Hepatocyte (in vitro differentiated cells): ENCODE data around the gene NKD1.

Experiments used
- EZH2 ChIP-seq: fragments of 200-600 bp; sonication (generic); IDR thresholded peaks from 2 replicates; pipeline ENCODE4 v1.6.1; 2016; ENCODE audit warnings: antibody characterized with exemption, mild to moderate bottlenecking, borderline replicate concordance
- TF ChIP-seq, protein P1 (sequence below): fragments of 200-600 bp; sonication (generic); IDR thresholded peaks from 2 replicates; pipeline ENCODE4 v1.5.1; 2016; ENCODE audit warnings: antibody characterized with exemption, mild to moderate bottlenecking; ENCODE audit not compliant: poor library complexity

DNA sequence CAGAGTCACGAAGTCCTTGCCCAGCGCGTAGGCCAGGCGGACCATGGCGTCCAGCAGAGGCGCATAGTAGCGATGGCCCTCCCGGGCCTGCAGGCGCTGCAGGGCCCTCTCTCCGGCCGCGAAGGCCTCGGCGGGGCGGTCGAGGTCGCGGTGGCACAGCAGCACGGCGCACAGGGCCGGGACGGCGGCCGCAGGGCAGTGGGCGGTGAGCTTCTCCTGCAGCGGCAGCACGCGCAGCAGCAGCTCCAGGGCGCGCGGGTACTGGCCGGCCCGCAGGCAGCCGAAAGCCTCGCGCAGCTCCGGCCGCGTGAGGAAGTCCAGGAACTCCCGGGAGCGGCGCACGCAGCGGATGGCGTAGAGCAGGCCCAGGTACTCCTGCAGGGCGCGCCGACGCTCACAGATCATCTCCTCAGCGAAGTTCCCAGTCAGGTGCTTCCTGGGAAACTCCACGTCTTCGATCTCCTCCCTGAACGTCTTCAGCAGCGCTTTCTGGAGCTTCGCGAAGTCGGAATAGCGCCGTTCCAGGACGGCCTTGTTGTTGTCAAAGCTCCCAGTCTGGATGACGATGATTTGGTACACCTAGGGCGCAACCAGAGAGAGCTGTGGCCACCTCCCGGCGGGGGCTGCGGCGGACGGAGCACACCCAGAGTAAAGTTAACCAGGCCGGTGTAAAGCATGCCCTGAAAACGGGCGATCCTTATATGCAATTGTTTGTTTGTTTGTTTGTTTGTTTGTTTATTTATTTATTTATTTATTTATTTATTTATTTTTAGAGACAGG lies 125.5 kb downstream of the NKD1 start:
- TF ChIP-seq, protein P1, sequence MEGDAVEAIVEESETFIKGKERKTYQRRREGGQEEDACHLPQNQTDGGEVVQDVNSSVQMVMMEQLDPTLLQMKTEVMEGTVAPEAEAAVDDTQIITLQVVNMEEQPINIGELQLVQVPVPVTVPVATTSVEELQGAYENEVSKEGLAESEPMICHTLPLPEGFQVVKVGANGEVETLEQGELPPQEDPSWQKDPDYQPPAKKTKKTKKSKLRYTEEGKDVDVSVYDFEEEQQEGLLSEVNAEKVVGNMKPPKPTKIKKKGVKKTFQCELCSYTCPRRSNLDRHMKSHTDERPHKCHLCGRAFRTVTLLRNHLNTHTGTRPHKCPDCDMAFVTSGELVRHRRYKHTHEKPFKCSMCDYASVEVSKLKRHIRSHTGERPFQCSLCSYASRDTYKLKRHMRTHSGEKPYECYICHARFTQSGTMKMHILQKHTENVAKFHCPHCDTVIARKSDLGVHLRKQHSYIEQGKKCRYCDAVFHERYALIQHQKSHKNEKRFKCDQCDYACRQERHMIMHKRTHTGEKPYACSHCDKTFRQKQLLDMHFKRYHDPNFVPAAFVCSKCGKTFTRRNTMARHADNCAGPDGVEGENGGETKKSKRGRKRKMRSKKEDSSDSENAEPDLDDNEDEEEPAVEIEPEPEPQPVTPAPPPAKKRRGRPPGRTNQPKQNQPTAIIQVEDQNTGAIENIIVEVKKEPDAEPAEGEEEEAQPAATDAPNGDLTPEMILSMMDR, result no peak
- TF ChIP-seq EZH2, result no peak
